ENCODE data around the gene LRRC14B.

- TF ChIP-seq CTCF (tag by site-specific recombination; IDR thresholded peaks at IDR 0.05): no peak
- TF ChIP-seq ZNF777 (tag by site-specific recombination; IDR thresholded peaks at IDR 0.05; ENCODE audit: borderline replicate concordance): no peak
Observed at GRCh38 chr5:223791-224190, 32.5 kb downstream of the LRRC14B start.
